GM19467 (cell line): ENCODE results near the gene GPHN.

Source experiments
- ATAC-seq: cut with Tn5 transposase; IDR thresholded peaks from one replicate; pipeline ENCODE4 v1.9.1; 2021; ENCODE audit warnings: mild to moderate bottlenecking, moderate library complexity; ENCODE audit not compliant: unreplicated experiment

Gene GPHN

GRCh38 chr14:67137744-67138371 is 629.9 kb downstream of the GPHN start:
- ATAC-seq = no peak

GRCh38 chr14:67140556-67140955 is 632.6 kb downstream of the GPHN start:
- no peak for ATAC-seq

GRCh38 chr14:67141146-67141900 is 633.4 kb downstream of the GPHN start:
- no peak for ATAC-seq

GRCh38 chr14:67151082-67151666 is 643.2 kb downstream of the GPHN start:
- no peak for ATAC-seq

- ATAC-seq = no peak
Observed at GRCh38 chr14:67158566-67158965, 650.6 kb downstream of the GPHN start.

GRCh38 chr14:67162385-67162784 is 654.4 kb downstream of the GPHN start:
- no peak for ATAC-seq

GRCh38 chr14:67166450-67166853 is 658.5 kb downstream of the GPHN start:
- no peak for ATAC-seq

GRCh38 chr14:67167420-67168109 is 659.6 kb downstream of the GPHN start:
- no peak for ATAC-seq

GRCh38 chr14:67168110-67168441 is 660.1 kb downstream of the GPHN start:
- ATAC-seq = no peak

- no peak for ATAC-seq
Observed at GRCh38 chr14:67170660-67171059, 662.7 kb downstream of the GPHN start.

- ATAC-seq = no peak
Observed at GRCh38 chr14:67172056-67172455, 664.1 kb downstream of the GPHN start.

- ATAC-seq = no peak
Observed at GRCh38 chr14:67172520-67172919, 664.6 kb downstream of the GPHN start.

GRCh38 chr14:67173719-67174118 is 665.8 kb downstream of the GPHN start:
- ATAC-seq = no peak

- ATAC-seq = no peak
Observed at GRCh38 chr14:67186172-67186768, 678.3 kb downstream of the GPHN start.

- no peak for ATAC-seq
Observed at GRCh38 chr14:67186789-67187584, 679.0 kb downstream of the GPHN start.

GRCh38 chr14:67187826-67188225 is 679.9 kb downstream of the GPHN start:
- ATAC-seq = no peak

- ATAC-seq = no peak
Observed at GRCh38 chr14:67188326-67188725, 680.4 kb downstream of the GPHN start.

GRCh38 chr14:67191768-67192290 is 683.9 kb downstream of the GPHN start:
- ATAC-seq = no peak

- ATAC-seq = no peak
Observed at GRCh38 chr14:67192366-67192765, 684.4 kb downstream of the GPHN start.

GRCh38 chr14:67195279-67195678 is 687.3 kb downstream of the GPHN start:
- no peak for ATAC-seq
